HG03575 (cell line): ENCODE measurements around the gene CTCF.

Source experiments
- ATAC-seq: cut with Tn5 transposase; IDR thresholded peaks from one replicate; pipeline ENCODE4 v1.9.1; 2021; ENCODE audit not compliant: unreplicated experiment, insufficient number of reproducible peaks, low FRiP score; ENCODE audit errors: extremely low read depth

CTCF gene

DNA sequence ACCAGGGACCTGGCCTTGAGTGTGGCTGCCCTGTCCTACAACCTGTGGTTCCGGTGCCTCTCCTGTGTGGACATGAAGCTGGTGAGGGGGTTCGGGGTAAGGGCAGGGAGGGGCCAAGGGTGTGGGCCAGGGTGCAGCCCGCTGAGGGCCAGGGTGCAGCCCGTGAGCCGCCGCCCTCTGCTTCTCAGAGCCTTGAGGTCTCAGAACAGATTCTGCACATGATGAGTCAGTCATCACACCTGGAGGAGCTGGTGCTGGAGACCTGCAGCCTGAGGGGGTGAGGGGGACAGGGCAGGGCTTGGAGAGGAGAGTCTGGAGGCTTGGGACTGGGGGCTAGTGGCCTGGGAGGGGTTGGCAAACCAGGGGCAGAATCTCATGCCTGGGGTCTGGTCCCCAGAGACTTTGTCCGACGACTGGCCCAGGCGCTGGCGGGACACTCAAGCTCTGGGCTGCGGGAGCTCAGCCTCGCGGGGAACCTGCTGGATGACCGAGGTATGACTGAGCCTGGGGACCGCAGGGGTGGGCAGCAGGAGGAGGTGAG, 84.9 kb downstream of the CTCF start:
- ATAC-seq: no peak

GRCh38 chr16:67647681-67648080, 85.4 kb downstream of the CTCF start:
- ATAC-seq: no peak

DNA sequence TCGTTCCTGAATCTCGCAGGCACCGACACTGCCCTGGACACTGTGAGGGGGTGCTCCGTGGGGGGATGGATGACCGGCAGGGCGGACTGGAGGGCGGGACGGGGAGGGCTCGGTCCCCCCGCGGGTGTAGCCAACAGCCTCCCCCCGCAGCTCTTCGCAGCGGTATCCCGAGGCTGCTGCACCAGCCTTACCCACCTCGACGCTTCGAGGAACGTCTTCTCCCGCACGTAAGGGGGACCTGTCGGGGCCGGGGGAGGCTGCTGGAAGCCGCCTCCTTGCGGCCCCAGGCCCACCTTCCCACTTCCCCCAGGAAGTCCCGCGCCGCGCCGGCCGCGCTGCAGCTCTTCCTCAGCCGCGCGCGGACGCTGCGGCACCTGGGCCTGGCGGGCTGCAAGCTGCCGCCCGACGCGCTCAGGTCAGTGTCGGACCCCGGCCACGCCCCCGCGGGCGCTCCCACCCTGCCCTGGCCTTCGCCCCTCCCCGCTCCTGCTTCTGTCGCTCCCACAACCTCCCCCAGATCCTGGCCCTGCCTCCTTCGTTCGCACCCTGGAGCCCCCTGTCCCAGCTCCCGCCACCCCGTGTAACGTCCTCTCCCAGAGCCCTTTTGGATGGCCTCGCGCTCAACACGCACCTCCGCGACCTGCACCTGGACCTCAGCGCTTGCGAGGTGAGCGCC, 85.9 kb downstream of the CTCF start:
- ATAC-seq: no peak

GRCh38 chr16:67648764-67649407, 86.6 kb downstream of the CTCF start:
- no peak for ATAC-seq

GRCh38 chr16:67649494-67649931, 87.2 kb downstream of the CTCF start:
- ATAC-seq: no peak

DNA sequence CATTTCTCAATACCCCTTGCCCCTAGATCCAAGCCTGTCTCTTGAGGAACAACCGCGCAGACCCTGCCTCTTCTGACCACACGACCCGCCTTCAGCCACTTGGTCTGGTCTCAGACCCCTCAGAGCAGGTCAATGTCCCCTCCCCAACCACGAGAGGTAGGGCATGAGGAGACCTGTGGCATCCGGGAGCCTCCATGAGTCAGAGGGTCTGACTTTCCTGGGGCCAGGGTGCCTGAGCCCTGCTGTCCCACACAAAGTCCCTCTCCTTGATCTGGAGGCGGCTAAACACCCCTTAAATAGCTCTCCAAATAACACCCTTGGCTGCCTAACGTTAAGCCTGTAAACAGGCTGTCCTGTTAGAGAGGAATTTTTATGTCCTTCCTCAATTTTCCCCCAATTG, 87.7 kb downstream of the CTCF start:
- ATAC-seq: no peak

DNA sequence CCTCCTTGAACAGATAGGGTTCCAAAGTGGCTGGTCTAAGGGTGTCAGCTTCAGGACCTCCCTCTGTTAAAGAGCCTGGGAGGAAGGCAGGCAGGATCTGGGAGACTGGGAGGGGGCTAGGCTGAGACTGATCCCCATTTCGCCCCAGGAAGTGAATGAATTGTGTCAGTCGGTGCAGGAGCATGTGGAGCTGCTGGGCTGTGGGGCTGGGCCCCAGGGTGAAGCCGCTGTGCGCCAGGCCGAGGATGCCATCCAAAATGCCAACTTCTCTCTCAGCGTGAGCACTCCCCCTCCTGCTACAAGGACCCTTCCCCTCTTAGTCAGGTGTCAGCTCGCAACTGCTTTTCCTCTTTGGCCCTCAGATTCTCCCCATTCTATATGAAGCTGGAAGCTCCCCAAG, 88.7 kb downstream of the CTCF start:
- ATAC-seq: no peak

GRCh38 chr16:67651847-67652246, 89.5 kb downstream of the CTCF start:
- no peak for ATAC-seq

GRCh38 chr16:67652578-67653127, 90.3 kb downstream of the CTCF start:
- ATAC-seq: no peak

DNA sequence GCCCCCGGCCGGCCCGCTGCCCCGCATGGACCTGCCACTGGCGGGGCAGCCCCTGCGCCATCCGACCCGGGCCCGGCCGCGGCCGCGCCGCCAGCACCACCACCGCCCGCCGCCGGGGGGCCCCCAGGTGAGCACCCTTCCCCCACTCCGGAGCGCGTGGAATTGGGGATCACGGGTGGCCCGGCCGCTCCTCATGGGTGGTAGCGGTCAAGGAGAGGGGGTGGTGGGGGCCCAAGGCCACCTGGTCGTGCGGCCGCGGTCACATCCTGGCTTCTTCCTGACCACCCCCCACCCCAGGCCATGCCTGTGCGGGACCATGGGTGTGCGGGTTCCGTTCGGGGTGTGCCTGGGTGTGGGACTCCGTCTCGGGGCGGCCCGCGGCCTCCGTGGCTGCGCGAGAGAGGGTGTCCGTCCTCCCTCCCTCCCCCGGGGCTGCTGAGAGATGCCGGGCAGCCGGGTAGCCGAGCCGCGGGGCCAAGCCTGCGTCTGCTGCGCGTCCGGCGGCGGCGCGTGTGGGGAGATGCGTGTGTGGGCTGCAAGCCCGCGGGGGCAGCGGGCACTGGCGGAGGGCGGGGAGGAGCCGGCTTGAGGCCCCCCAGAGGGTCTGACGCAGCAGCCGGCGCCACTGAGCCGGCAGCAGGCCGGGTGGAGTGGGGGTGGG, 90.9 kb downstream of the CTCF start:
- no peak for ATAC-seq

- ATAC-seq: no peak
Observed at GRCh38 chr16:67653789-67654402, 91.6 kb downstream of the CTCF start.

- ATAC-seq: no peak
Observed at GRCh38 chr16:67654403-67654911, 92.1 kb downstream of the CTCF start.

DNA sequence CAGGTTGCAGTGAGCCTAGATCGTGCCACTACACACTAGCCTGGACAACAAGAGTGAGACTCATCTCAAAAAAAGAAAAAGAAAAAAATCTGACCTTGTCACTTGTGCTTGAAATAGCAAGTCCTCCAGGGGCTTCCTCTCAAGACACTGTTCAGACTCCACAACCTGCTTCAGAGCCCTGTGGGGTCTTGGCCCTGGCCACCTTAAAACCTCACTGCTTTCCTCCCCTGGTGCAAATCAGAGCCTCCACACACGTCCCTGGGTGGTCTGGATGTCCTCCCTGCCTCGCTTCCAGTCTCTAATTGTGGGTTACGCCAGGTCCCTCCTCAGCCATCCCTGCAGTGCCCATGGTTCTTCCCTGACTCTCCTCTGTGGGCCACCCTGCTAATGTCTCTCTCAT, 93.0 kb downstream of the CTCF start:
- ATAC-seq: no peak

DNA sequence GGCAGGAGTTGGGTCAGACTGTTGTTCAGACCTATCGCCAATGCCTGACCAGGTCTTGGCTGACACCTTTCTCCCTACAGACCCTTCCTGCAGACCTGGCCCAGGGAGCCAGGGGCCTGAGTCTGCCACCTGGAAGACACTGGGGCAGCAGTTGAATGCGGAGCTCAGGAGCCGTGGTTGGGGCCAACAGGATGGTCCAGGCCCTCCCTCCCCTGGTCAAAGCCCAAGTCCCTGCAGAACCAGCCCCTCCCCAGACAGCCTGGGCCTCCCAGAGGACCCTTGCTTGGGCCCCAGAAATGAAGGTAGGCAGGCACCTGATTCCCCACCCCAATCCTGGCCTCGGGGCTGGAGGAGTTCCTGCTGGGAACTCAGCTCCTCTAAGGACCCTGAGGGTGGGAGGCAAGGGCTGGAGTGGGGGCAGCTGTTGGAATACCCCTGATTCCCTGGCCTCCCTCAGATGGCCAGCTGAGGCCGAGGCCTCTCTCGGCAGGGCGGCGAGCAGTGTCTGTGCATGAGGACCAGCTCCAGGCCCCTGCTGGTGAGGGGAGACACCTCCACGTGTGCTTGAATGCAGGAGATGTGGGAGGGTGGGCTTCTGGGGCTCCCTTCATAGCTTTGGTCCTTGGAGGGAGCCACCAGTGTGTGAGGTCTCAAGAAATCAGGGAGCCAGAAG, 94.2 kb downstream of the CTCF start:
- ATAC-seq: no peak

GRCh38 chr16:67657017-67657608, 94.8 kb downstream of the CTCF start:
- no peak for ATAC-seq

DNA sequence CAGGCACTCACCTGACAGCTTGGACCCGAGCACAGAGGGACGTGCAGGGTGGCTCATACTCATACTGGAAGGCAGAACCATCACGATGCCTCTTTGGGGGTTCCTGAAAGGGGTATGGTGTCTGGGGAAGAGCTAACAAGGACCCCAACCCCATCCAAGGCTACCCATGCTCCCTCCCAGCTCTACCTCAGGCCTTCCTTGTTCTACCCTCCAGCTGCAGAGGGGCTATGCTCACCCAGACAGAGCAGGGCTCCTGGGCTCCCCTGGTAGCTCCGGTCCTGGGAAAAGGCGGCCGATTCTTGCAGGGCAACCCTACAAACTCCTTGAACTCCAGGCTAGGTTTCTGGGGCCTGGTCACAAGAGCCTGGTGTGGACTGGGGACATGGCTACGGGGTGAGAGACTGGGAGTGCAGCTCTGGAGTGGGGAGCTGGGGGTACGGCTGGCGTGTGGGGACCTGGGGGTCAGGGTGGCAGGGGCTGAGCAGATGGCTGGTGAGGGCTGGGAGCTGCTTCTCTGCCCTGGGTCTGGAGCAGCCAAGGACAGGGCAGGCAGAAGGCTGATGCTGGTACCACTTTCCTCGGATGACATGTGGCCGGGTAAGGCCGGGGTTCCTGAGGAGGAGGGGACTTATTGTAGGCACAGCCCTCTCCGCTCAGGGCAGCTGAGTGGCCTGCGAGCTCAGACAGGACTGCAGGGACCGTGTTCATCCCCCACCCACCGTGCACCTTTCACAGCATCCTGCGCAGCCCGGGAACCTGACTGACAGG, 95.6 kb downstream of the CTCF start:
- no peak for ATAC-seq

DNA sequence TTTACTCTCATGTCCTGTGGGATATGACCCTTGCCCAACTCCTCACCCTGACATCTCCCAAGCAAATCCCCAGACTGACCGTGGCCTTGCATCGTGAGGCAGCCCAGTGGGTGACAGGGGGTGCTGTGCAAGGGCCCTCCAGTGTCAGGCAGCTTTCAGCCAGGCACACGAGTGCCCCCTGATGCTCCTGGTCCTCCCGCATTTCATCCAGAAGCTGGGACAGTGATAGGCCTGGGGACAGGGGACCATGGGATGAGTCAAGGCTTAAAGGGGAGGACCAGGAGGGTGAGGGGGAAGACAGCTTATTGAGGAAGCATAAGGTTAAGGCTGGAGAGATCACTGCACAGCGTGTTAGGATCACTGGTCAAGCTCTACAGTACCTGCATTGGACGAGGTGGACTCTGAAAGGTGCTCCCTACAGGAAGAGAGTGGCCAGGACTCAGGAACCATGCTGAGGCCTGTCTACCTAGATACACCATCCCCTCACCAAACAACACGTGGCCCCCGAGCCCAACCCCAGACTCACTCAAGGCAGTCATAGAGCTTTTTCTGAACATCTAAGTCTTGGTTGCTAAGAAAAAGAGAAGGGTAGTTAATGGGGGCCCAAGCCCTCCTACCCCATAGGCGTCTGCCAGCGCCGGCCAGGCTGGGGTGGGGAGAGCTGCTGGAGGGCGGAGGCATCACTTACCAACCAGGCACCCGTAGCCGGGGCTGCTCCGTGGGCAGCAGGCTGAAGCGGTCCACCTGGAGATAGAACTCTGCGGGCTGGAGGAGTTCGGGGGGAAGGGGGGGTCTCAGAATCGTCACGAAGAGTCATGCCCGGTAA, 96.7 kb downstream of the CTCF start:
- ATAC-seq: no peak
